ENCODE results near the gene TNFRSF8.

DNA sequence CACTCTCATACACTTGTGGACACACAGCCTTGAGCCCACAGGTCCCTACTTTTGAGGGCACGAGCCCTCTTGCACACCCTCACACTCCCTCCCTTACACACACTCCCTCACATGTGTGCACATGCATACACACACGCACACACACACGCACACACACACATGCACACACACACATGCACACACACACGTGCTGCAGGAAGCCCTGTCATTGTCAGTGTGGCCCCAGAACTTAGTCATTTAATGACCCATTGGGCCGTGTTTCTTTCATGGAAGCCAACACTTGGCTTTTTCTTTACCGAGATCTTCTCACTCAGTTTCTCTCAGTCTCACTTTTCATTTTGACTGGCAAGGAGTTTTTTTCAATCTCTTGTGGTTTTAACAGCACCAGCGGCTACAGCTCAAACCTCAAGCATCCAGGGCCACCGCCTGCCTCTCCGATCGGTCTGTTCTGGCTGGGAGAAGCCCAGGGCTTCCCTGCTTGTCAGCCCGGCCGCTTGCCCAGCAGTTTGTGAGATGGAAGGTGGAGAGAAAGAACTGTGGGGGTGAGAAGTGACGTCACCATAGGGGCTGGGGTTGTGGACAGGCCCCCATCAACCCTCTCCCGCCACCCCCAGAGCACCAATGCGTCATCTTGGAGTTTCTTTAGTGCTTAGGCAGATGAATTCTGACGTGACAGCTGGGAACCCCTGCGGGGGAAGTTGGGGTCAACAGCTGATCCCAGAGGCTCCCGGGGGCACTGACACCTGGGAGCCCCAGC, 15.8 kb upstream of the TNFRSF8 start:
- TF ChIP-seq, protein P1, sequence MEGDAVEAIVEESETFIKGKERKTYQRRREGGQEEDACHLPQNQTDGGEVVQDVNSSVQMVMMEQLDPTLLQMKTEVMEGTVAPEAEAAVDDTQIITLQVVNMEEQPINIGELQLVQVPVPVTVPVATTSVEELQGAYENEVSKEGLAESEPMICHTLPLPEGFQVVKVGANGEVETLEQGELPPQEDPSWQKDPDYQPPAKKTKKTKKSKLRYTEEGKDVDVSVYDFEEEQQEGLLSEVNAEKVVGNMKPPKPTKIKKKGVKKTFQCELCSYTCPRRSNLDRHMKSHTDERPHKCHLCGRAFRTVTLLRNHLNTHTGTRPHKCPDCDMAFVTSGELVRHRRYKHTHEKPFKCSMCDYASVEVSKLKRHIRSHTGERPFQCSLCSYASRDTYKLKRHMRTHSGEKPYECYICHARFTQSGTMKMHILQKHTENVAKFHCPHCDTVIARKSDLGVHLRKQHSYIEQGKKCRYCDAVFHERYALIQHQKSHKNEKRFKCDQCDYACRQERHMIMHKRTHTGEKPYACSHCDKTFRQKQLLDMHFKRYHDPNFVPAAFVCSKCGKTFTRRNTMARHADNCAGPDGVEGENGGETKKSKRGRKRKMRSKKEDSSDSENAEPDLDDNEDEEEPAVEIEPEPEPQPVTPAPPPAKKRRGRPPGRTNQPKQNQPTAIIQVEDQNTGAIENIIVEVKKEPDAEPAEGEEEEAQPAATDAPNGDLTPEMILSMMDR (IDR thresholded peaks at IDR 0.05): no peak
- TF ChIP-seq POLR2A (IDR thresholded peaks at IDR 0.05): no peak
